Superior temporal gyrus (tissue), 1 donor: Measurements from ENCODE around the gene SPNS1.

Experiments
- DNase-seq: peaks from one replicate; pipeline ENCODE4 v3.0.0-alpha.2; 2016; ENCODE audit errors: extremely low spot score

Gene SPNS1

DNA sequence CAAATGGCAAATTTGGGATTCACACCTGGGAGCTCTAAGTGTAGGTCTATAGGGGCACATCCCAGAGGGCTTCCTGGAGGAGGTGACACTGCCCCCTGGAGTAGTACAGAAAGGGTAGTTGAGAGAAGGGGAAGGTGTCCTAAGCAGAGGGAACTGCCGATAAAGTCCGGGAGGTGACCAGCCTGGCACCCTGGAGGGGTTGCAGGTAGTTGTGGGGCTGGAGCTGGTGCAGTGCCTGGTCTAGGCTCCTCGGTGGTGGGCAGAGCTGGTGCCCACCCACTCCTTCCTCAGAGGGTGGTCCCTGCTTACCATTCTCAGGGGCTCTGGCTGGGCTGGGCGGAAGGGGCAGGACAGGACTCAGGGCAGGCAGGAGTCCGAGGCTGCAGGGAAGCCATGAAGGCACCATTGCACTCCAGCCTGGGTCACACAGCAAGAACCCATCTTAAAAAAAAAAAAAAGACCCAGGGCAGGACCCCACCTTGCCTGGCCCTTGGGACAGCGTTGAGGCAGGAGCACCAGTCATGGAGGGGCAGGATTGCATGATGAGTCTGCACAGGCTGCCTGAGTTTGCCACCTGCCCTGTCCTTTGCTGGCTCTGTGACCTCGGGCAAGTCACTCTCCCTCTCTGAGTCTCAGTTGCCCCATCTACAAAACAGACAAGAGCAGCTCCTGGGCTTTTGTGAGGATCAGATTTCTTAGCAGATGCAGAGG, 54.0 kb downstream of the SPNS1 start:
- DNase-seq: no peak

DNA sequence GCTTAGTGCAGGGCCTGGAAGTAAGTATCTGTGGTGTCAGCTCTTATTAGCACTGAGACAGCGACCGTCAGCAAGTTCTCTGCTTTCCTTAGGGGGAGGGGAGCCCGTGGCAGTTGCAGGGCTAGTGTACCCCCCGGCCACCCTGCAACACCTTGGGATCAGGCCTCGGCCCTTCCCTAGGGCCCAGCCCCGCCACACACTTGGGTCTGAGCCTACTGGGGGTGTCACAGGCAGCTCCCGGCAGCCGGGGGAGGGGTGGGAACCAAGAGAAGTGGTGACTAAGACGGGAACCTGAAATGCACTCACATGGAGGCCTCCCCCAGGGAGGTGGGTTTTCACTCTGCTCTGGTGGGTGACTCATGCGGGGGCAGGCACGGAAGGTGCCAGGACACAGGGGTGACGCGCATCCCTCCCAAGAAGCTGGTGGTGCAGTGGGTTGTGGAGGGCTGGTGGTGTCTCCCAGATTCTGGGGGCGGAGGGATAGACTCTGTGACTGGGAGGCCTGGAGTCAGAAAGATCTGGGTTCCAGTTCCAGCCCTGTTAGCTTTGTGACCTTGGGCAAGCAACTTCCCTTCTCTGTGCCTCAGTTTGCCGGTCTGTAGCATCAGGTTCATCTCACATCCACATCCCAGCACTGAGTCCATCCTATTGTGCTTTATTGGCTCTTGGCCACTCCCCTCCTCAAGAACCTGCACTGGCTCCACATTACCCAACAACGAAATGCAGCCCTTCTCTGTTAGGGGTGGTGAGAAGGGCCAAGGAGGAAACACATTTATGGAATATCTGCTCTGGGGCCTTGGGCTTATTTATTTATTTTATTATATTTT, 54.8 kb downstream of the SPNS1 start:
- no peak for DNase-seq

DNA sequence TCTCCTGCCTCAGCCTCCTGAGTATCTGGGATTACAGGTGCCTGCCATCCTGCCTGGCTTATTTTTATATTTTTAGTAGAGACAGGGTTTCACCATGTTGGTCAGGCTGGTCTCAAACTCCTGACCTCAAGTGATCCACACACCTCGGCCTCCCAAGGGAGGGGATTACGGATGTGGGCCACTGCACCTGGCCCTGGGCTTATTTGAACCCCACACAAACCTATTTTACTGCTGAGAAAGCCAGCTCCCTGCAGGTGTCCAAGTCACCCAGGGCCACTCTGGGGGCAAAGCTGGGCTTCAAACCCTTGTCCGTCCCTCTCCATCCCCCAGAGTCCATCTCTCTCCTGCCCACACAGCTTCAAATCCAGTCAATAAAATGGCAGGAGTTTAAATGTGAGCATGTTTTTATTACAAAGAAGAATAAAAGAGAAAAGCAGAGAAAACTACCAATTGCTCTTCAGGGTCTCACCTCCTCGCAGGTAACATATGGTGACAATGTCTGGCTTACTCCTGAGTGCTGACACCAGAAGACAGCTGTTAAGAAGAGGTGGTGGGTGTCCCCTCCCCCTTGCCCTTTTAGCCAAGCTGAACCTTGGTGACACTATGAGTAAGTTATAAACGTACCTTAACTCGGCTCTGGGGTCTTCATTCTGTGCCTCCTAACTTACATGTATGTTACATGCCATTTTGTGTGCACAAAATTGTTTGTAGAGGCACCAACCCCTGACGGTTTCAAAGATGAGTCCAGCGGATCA, 55.7 kb downstream of the SPNS1 start:
- DNase-seq: no peak
